ENCODE measurements around the gene MT1X.
A peak's percentile ranks its signal among the peaks of the same experiment; 100 is the strongest.

The MT1X gene

GRCh38 chr16:56636616-56637413 is 45.5 kb upstream of the MT1X start:
- Mint-ChIP-seq H3K4me3 (peak overlapping the region in 1 of 3 experiments; percentile 76), H3K27me3 (ENCODE audit: low read depth) (peaks cover 100% of the 10 kb centered on the region)

GRCh38 chr16:56637814-56638750 is 44.2 kb upstream of the MT1X start, which contains the start of gene MT1A:
Gene MT1A, plus strand, starts transcription at chr16:56638666. Its CDS starts 73 bp downstream, at chr16:56638739.
- Mint-ChIP-seq H3K4me1 (peaks cover 4% of the 10 kb centered on the region), H3K9me3 (no peaks in the 10 kb centered on the region), H3K27ac (no peak within 1 kb of the TSS), H3K36me3 (ENCODE audit: low read depth) (no peaks in the 10 kb centered on the region), H3K27me3 (ENCODE audit: low read depth) (peaks cover 100% of the 10 kb centered on the region), H3K4me3 (peak within 1 kb of the TSS; percentile 76 to 79 (median 77))
- TF ChIP-seq, protein P1, sequence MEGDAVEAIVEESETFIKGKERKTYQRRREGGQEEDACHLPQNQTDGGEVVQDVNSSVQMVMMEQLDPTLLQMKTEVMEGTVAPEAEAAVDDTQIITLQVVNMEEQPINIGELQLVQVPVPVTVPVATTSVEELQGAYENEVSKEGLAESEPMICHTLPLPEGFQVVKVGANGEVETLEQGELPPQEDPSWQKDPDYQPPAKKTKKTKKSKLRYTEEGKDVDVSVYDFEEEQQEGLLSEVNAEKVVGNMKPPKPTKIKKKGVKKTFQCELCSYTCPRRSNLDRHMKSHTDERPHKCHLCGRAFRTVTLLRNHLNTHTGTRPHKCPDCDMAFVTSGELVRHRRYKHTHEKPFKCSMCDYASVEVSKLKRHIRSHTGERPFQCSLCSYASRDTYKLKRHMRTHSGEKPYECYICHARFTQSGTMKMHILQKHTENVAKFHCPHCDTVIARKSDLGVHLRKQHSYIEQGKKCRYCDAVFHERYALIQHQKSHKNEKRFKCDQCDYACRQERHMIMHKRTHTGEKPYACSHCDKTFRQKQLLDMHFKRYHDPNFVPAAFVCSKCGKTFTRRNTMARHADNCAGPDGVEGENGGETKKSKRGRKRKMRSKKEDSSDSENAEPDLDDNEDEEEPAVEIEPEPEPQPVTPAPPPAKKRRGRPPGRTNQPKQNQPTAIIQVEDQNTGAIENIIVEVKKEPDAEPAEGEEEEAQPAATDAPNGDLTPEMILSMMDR (IDR thresholded peaks at IDR 0.05; ENCODE audit: unreplicated experiment in 3 of 3): no peak

More at GRCh38 chr16:56636616-56637413, 45.5 kb upstream of the MT1X start:
- H3K4me1 Mint-ChIP-seq: peaks cover 4% of the 10 kb centered on the region
- TF ChIP-seq, protein P1 (IDR thresholded peaks at IDR 0.05; ENCODE audit: unreplicated experiment in 3 of 3): no peak
- no peaks in the 10 kb centered on the region for H3K36me3 Mint-ChIP-seq (ENCODE audit: low read depth)
- H3K27ac Mint-ChIP-seq: no peak overlapping the region
- H3K9me3 Mint-ChIP-seq: no peaks in the 10 kb centered on the region

- no peaks in the 10 kb centered on the region for H3K9me3 Mint-ChIP-seq
- no peak overlapping the region for H3K27ac Mint-ChIP-seq
- H3K4me3 Mint-ChIP-seq: no peak overlapping the region
- H3K36me3 Mint-ChIP-seq (ENCODE audit: low read depth): no peaks in the 10 kb centered on the region
- TF ChIP-seq, protein P1 (IDR thresholded peaks at IDR 0.05; ENCODE audit: unreplicated experiment in 3 of 3): no peak
- H3K27me3 Mint-ChIP-seq (ENCODE audit: low read depth): peaks cover 100% of the 10 kb centered on the region
- H3K4me1 Mint-ChIP-seq: peaks cover 4% of the 10 kb centered on the region
Observed at GRCh38 chr16:56639045-56639444, 43.2 kb upstream of the MT1X start.

GRCh38 chr16:56640076-56640475 is 42.2 kb upstream of the MT1X start:
- H3K9me3 Mint-ChIP-seq: no peaks in the 10 kb centered on the region
- TF ChIP-seq, protein P1 (IDR thresholded peaks at IDR 0.05; ENCODE audit: unreplicated experiment in 3 of 3): no peak
- peaks cover 100% of the 10 kb centered on the region for H3K27me3 Mint-ChIP-seq (ENCODE audit: low read depth)
- no peak overlapping the region for H3K4me3 Mint-ChIP-seq
- H3K36me3 Mint-ChIP-seq (ENCODE audit: low read depth): no peaks in the 10 kb centered on the region
- H3K4me1 Mint-ChIP-seq: peaks cover 4% of the 10 kb centered on the region
- H3K27ac Mint-ChIP-seq: no peak overlapping the region

DNA sequence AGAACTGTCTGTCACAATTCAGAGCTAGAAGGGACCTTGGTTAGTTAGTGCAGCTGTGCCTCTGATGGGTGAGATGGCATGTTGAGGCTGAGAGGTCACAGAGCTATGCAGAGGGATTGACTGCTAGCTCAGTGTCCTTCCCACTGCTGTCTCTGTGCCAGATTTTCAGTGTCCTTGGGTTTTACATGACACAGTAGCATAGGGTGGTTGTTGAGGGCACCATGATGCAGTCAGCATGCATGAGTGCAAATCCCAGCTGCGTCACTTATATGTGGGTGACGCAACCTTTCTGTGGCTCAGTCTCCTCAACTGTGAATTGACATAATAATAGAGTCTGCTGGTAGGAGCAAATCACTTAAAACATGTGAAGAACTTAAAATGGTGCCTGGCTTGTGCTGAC is 41.1 kb upstream of the MT1X start:
- H3K36me3 Mint-ChIP-seq (ENCODE audit: low read depth): no peaks in the 10 kb centered on the region
- no peak overlapping the region for H3K27ac Mint-ChIP-seq
- H3K4me3 Mint-ChIP-seq: no peak overlapping the region
- H3K27me3 Mint-ChIP-seq (ENCODE audit: low read depth): peaks cover 100% of the 10 kb centered on the region
- TF ChIP-seq, protein P1 (IDR thresholded peaks at IDR 0.05; ENCODE audit: unreplicated experiment in 3 of 3): no peak
- no peaks in the 10 kb centered on the region for H3K9me3 Mint-ChIP-seq
- H3K4me1 Mint-ChIP-seq: peaks cover 4% of the 10 kb centered on the region
